DOHH2 (cell line): Measurements from ENCODE around the gene SMTN.

Experiments used
- EZH2phosphoT487 ChIP-seq: fragments of 200-600 bp; sonication (generic); IDR thresholded peaks from 2 replicates; pipeline ENCODE4 v1.6.1; 2017; ENCODE audit warnings: borderline replicate concordance, mild to moderate bottlenecking, antibody characterized with exemption, low read length, moderate library complexity, mixed read lengths
- TF ChIP-seq, protein P1 (sequence below): fragments of 200-600 bp; sonication (generic); IDR thresholded peaks from one replicate; pipeline ENCODE4 v1.5.1; 2014; ENCODE audit warnings: antibody characterized with exemption, mild to moderate bottlenecking, low read depth, low read length; ENCODE audit not compliant: poor library complexity, severe bottlenecking

DNA sequence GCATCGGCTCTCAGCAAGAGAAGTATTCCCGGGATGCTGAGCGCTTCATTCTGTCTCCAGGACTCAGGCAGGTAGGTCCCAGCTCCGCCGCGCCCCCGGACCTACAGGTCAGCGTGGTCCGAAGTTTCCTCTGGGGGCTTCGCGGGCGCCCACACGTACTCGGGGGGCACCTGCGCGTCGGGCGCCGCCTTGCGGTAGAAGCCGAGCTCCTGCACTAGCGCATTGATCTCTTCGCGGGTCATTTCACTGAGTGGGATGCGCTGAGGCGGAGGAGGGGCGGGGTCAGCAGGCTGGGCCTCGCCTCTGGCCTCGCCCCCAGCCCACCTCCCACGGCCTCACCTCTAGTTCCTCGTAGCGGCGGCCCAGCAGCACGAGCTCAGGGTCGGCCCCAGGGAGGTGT is 23.8 kb downstream of the SMTN start:
- TF ChIP-seq, protein P1, sequence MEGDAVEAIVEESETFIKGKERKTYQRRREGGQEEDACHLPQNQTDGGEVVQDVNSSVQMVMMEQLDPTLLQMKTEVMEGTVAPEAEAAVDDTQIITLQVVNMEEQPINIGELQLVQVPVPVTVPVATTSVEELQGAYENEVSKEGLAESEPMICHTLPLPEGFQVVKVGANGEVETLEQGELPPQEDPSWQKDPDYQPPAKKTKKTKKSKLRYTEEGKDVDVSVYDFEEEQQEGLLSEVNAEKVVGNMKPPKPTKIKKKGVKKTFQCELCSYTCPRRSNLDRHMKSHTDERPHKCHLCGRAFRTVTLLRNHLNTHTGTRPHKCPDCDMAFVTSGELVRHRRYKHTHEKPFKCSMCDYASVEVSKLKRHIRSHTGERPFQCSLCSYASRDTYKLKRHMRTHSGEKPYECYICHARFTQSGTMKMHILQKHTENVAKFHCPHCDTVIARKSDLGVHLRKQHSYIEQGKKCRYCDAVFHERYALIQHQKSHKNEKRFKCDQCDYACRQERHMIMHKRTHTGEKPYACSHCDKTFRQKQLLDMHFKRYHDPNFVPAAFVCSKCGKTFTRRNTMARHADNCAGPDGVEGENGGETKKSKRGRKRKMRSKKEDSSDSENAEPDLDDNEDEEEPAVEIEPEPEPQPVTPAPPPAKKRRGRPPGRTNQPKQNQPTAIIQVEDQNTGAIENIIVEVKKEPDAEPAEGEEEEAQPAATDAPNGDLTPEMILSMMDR: no peak
- no peak for TF ChIP-seq EZH2phosphoT487
